Ascending aorta (tissue), 2 donors: Measurements from ENCODE around the gene PARD3B. TPM values are rescaled to one million over a fixed set of nuclear protein-coding genes. Genes with fewer than 3 reads are reported as not detected.

Experiments
- DNase-seq, 2 donors: peaks; one replicate each; pipeline ENCODE4 v3.0.0-alpha.2; 2019; ENCODE audit warnings: low spot score in 2 of 2
- H3K27ac ChIP-seq, 2 donors: fragments of 200-600 bp; sonication (generic); one replicate each; pipeline ENCODE4 v1.5.1; 2016 to 2017; ENCODE audit warnings: mild to moderate bottlenecking in 1 of 2
- H3K27me3 ChIP-seq: fragments of 200-600 bp; sonication (generic); one replicate; pipeline ENCODE4 v1.5.1; 2017
- H3K36me3 ChIP-seq, 2 donors: fragments of 200-600 bp; sonication (generic); one replicate each; pipeline ENCODE4 v1.5.1; 2016
- H3K4me1 ChIP-seq, 2 donors: fragments of 200-600 bp; sonication (generic); one replicate each; pipeline ENCODE4 v1.5.1; 2016 to 2017; ENCODE audit warnings: mild to moderate bottlenecking in 1 of 2
- H3K4me3 ChIP-seq, 2 donors: fragments of 200-600 bp; sonication (generic); one replicate each; pipeline ENCODE4 v1.5.1; 2016 to 2017; ENCODE audit warnings: mild to moderate bottlenecking in 1 of 2
- H3K9me3 ChIP-seq, 2 donors: fragments of 200-600 bp; sonication (generic); one replicate each; pipeline ENCODE4 v1.5.1; 2016
- CTCF ChIP-seq, 3 experiments: fragments of 200-600 bp in 2 of 3; fragments of 450-650 bp in 1 of 3; sonication (generic) in 2 of 3; IDR thresholded peaks; one replicate each; pipeline ENCODE4 v1.5.1; 2016 to 2019; ENCODE audit warnings: antibody characterized with exemption in 3 of 3, mild to moderate bottlenecking in 1 of 3, moderate library complexity in 1 of 3
- intact Hi-C: fragments of 100-400 bp; cut with DNase I; formaldehyde crosslinking; loops from one replicate; pipeline ENCODE4 v1.15.1; 2023
- total RNA-seq: library from RNA; depleted of rRNA; stranded (reverse); fragments of >200 nt; gene quantifications from one replicate; pipeline ENCODE4 v1.1.0, GENCODE V29; 2016

Gene PARD3B
- total RNA-seq, 1 donor from 2014 or later = 9.5 TPM

- no peak overlapping the region for H3K27ac ChIP-seq
- intact Hi-C loops = no loop called here
- H3K27me3 ChIP-seq = no peaks in the 10 kb centered on the region
- H3K9me3 ChIP-seq = no peaks in the 10 kb centered on the region
- no peak for DNase-seq
- H3K4me1 ChIP-seq = no peaks in the 10 kb centered on the region
- H3K4me3 ChIP-seq = no peak overlapping the region
- no peak for TF ChIP-seq CTCF (IDR thresholded peaks at IDR 0.05)
- H3K36me3 ChIP-seq = no peaks in the 10 kb centered on the region
Measured at GRCh38 chr2:204535356-204535755, 9.9 kb upstream of the PARD3B start.

GRCh38 chr2:204535764-204536163, 9.5 kb upstream of the PARD3B start:
- no peak for TF ChIP-seq CTCF (IDR thresholded peaks at IDR 0.05)
- H3K9me3 ChIP-seq = no peaks in the 10 kb centered on the region
- H3K27ac ChIP-seq = no peak overlapping the region
- no peak overlapping the region for H3K4me3 ChIP-seq
- H3K27me3 ChIP-seq = no peaks in the 10 kb centered on the region
- no peak for DNase-seq
- intact Hi-C loops = no loop called here
- H3K4me1 ChIP-seq = no peaks in the 10 kb centered on the region
- H3K36me3 ChIP-seq = no peaks in the 10 kb centered on the region

- Histone ChIP-seq H3K36me3 (no peaks in the 10 kb centered on the region), H3K4me3 (no peak overlapping the region), H3K9me3 (no peaks in the 10 kb centered on the region), H3K27ac (no peak overlapping the region), H3K4me1 (no peaks in the 10 kb centered on the region), H3K27me3 (no peaks in the 10 kb centered on the region)
- no peak for DNase-seq
- intact Hi-C loops = no loop called here
- TF ChIP-seq CTCF (IDR thresholded peaks at IDR 0.05) = no peak
Measured at GRCh38 chr2:204538182-204539018, 6.9 kb upstream of the PARD3B start.

GRCh38 chr2:204539019-204539385, 6.3 kb upstream of the PARD3B start:
- Histone ChIP-seq H3K27me3 (no peaks in the 10 kb centered on the region), H3K4me3 (no peak overlapping the region), H3K27ac (no peak overlapping the region), H3K4me1 (no peaks in the 10 kb centered on the region), H3K9me3 (no peaks in the 10 kb centered on the region), H3K36me3 (no peaks in the 10 kb centered on the region)
- TF ChIP-seq CTCF (IDR thresholded peaks at IDR 0.05) = no peak
- DNase-seq = no peak
- intact Hi-C loops = no loop called here

GRCh38 chr2:204541637-204542036, 3.6 kb upstream of the PARD3B start:
- no peaks in the 10 kb centered on the region for H3K27me3 ChIP-seq
- no peak overlapping the region for H3K27ac ChIP-seq
- H3K4me1 ChIP-seq = no peaks in the 10 kb centered on the region
- intact Hi-C loops = loop anchor here (10.0 kb wide), 2 partner anchors 517 to 1143 kb away; partner anchors contain the start of gene NRP2
- no peak overlapping the region for H3K4me3 ChIP-seq
- TF ChIP-seq CTCF (IDR thresholded peaks at IDR 0.05) = no peak
- no peaks in the 10 kb centered on the region for H3K9me3 ChIP-seq
- DNase-seq = no peak
- no peaks in the 10 kb centered on the region for H3K36me3 ChIP-seq
